ENCODE measurements around the gene DCANP1.

DCANP1 gene

DNA sequence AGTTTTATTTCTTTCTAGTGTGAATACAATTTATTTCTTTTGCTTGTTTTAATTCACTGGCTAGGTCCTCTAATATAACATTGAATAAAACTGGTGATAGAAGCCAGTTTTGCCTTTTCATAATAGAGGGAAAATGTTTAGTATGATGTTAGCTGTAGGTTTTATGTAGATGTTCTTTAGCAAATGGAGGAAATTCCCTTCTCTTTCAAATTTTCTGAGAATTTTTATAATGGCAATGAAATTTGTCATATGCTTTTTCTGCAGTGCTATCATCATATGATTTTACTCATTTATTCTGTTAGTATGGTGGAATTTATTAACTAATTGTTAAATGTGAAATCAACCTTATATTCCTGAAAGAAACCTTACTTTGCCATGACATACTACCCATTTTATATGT lies 30.1 kb downstream of the DCANP1 start:
- DNase-seq, result no peak

DNA sequence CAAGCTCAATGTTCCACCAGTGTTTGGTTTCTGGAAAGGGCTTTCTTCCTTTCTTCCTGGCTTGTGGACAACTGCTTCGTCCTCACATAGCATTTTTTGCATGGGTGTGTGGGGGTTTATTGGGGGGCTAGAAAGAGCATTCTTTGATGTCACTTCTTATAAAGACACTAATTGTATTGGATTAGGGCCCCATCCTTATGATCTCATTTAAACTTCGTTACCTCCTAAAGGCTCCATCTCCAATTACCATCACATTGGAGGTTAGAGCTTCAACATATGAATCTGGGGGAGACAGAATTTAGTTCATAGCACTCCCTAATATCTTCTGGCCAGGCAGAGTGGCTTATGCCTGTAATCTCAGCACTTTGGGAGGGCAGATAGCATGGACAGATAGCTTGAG lies 42.1 kb downstream of the DCANP1 start:
- no peak for DNase-seq

DNA sequence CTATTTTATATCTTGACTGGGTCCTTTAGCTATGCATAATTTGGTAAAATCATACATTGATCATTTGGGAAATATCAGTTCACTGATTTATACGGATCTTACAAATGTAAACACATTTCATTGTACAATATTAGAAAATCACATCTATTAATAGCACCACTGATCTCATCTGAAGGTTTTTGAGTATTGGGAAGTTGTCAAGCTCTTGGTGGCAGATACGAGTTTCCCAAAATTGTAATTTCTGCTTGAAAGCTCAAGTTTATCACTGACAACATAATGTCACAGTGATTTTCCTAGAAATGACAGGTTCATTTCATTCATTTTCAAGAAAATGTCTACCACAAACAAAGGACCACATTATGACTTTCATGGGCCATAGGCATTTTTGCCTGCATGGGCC lies 45.1 kb downstream of the DCANP1 start:
- no peak for DNase-seq

DNA sequence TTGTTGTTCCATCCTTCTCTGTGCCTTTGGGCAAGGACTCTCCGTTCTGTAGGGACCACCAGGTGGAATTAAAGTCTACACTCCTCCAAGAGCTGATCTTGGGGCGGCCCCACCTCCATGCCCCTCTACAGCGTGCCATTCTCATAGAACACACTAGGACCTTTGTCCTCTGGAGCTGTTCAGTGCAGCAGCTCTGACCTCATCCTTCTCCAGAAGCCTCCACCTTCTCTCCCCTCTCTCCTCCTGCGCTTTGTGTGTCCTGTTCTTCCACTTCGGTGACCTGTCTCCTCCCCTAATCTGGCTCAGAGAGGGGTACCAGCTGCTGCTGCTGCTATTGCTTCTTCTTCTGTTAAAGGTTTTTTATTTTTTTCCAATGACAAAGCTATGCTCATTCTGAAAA lies 46.3 kb downstream of the DCANP1 start:
- no peak for DNase-seq

DNA sequence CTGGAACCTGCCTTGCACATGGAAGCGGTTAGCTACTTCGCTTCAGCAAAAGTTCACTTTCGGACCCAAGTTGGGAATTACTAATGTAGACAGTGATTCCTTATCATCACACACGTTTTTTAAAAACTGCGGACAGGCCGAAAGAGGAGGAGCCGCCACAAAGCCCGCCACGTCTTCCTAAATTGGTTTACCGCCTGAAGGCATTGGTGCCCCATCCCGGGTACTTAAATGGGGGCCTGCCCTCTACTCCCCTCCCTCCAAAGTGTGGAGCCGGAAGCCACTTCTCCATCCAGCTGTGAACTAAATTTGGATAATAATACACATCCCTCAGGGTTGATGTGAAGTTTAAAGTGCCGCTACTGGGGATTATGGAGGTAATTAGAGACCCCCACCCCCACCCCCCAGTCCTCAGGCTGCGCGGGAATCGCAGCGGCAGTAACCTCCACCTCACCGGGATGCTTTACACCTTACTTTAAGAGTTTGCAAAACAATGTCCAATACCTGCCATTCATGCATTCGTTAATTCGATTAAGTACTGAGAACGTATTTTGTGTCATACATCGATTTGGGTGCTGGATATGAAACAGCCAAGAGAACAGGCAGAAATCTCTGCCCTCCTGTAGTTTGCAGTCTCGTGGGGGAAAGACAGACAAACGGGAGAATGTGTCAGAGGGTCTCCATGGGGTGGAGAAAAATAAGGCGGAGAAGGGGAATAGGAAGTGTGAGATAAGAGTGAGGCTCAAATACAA lies 47.2 kb downstream of the DCANP1 start:
- no peak for DNase-seq

DNA sequence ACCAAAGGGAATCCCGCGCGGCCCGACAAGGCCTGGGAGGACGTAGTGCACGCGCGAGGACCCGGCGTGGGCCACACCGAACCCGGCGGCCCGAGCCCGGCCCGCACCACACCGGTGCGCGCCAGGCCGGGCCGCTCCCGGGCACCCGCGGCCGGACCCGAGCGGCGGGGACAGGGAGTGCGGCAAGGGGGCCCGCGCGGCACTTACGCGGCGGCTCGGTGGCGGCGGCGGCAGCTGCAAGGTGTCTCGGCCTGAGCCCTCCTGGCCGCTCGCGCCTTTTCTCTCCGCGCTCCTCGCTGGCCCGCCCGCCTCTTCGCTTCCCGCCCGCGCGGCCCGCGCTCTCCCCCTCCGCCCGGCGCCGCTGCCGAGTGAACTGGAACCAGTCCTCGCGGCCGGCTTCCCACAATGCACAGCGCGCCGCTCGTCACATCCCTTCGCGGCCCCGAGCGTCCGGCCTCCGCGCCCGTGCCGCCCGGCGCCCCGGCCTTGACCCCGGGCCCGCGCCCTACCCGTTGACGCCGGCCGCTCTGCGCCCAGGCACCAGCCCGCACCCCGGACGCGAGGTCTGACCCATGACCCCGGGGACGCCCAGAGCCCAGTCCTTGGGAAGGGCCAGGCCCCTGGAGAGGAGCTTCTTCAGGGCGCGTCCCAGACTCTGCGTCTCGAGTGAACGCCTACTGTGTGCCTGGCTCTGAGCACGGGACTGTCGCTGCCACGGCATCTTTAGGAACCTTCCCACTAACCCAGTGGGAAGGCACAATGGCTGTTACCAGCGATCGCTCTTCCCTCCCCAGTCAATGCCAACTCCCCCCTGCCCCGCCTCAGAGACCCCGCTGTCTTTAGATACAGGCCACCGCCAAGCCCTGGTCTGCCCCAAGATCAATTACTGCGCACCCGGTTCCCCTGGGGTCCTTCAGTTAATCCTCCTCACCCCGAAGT lies 48.0 kb downstream of the DCANP1 start, which contains the start of gene MACROH2A1:
Gene MACROH2A1, minus strand, starts transcription at position 377 of the 939 bp plus-strand sequence. CDS start 10,138 bp downstream, outside the sequence.
- peak; percentile 83 for DNase-seq

DNA sequence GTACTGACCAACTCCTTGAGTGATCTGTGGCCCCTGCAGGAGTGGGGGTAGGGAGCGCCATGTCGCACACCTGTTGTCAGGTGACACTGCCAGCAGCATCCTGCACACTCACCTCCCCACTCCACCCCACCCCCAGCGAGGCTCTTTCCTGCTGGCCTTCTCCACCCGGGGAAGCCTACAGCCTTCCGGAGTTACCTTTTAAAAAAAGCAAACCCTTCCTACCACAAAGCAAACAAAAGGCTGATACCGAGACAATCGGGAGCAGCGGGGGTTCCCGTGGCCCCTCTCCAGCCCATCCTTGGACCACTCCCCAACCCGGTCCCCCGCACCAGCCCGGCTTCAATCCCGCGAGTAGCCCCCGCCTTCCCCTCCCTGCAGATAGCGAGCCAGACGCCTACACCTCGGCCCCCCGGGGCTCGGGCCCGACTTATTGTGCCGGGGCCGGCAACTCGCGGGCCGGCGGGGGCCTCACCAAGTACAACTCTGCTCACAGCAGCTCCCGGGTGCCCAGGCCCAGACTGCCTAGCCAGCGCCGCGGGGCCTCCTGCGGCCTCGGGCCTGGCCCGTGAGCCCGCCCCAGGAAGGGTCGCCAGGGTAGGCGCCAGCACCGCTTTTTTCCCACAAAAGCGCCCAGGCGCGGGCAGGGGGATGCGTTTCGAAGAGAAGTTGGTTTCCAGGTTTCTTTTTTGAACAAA lies 48.8 kb downstream of the DCANP1 start:
- DNase-seq, result no peak

DNA sequence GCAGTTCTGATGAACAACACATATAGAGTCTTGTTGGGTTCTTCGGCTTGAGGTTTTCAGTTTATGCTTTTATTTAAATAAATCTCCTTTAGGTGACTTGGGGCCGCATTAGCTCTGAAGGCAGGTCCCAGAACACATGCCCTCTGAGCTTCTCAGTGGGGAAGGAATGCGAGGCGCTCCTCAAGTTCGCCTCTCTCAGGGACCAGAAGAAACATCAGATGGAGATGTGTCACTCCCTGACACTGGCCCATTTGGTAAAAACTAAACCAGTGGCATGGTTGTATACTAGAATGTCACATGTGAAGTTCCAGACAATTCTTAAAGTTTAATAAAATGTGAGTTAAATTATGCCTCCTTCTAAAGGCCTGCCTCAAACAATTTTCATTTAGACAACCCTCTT lies 50.1 kb downstream of the DCANP1 start:
- no peak for DNase-seq

DNA sequence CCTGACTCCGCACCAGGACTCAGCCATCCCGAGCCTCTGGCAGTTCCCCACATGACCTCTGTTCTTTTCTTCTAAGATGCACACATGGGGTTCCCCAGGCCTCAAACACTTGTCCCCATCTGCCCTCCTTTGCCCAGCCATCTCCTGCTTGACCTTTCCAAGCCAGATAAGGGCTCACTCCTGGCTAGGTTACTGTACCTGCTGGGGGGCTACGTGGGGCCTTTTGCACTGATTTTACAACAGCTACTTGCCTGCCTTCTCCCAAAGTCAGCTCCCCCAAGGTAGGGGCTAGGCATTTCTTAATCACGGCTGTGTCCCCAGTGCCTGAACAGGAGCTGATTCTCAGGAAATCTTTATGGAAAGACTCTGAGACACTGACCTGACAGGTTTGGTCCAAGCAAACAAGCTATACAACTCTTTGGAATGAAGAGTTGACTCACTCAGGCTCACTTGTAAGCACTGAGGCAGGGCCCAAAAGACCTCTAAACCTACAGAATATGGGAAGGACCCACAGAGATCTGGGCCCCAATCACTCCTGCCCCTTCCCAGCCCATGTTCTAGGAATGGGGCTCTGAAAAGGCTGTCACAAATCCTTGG lies 50.6 kb downstream of the DCANP1 start:
- no peak for DNase-seq

DNA sequence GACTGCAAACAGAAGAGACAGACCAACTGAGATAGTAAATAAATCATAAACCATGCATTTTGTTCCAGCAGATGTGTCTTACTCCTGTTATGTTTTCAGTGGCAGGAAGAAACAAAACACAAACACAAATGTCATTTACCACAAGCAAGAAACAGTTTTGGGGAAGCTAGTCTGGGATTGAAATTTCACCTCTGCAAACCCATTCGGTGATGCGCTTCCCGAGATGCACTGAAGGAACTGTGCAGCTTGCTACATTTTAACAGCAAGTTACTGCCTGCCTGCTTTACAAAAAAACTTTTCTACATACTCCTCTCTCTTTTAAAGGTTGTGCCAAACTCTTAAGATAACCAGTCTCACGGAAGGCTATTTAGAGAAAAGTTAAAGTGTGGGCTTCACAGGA lies 51.3 kb downstream of the DCANP1 start:
- no peak for DNase-seq

DNA sequence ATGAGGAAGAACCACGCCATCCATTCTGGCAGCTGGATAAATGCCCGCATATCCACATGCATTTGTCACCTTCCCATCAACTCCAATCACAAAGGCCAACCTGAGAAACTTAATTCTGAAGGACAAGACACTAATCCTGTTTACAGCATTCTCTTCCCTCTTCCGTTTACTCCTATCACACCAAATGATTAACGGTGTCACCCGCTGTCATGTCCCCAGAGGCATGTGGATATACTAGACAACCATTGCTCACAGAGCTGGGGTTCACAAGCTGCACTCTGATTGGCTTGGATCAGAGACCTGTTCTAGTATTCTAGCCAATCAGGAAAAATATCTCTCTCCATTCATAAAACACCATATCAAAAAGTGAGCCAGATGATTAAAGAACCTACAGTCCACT lies 51.7 kb downstream of the DCANP1 start:
- DNase-seq, result no peak
